Neural progenitor cell (in vitro differentiated cells): ENCODE results near the gene MSLN. TPM values are rescaled to one million over a fixed set of nuclear protein-coding genes. Genes with fewer than 3 reads are reported as not detected.

ENCODE experiments used
- DNase-seq: peaks from one replicate; pipeline ENCODE4 v3.0.0-alpha.2; 2016; ENCODE audit warnings: low spot score
- H2AFZ ChIP-seq: fragments of 200-600 bp; sonication (generic); replicated peaks from 2 replicates; pipeline ENCODE4 v1.6.1; 2016; ENCODE audit warnings: antibody characterized with exemption
- H3F3A ChIP-seq: fragments of 200-600 bp; sonication (generic); 2 replicates; pipeline ENCODE4 v1.6.1; 2016; ENCODE audit warnings: antibody characterized with exemption, low read depth
- H3K27ac ChIP-seq: fragments of 200-600 bp; sonication (generic); 2 replicates; pipeline ENCODE4 v1.5.1; 2016; ENCODE audit warnings: mild to moderate bottlenecking
- H3K27me3 ChIP-seq: fragments of 200-600 bp; sonication (generic); 2 replicates; pipeline ENCODE4 v1.6.1; 2016; ENCODE audit warnings: mild to moderate bottlenecking, moderate library complexity
- H3K36me3 ChIP-seq: fragments of 200-600 bp; sonication (generic); 2 replicates; pipeline ENCODE4 v1.5.1; 2016
- H3K4me1 ChIP-seq: fragments of 200-600 bp; sonication (generic); 2 replicates; pipeline ENCODE4 v1.6.1; 2016; ENCODE audit warnings: mixed run types
- H3K4me2 ChIP-seq: fragments of 200-600 bp; sonication (generic); 2 replicates; pipeline ENCODE4 v1.6.1; 2016
- H3K4me3 ChIP-seq: fragments of 200-600 bp; sonication (generic); 2 replicates; pipeline ENCODE4 v1.5.1; 2016
- H3K79me2 ChIP-seq: fragments of 200-600 bp; sonication (generic); 2 replicates; pipeline ENCODE4 v1.6.1; 2016; ENCODE audit warnings: low read depth
- H3K9ac ChIP-seq: fragments of 200-600 bp; sonication (generic); 2 replicates; pipeline ENCODE4 v1.6.1; 2016
- H3K9me3 ChIP-seq: fragments of 200-600 bp; sonication (generic); 2 replicates; pipeline ENCODE4 v1.5.1; 2016; ENCODE audit warnings: low read depth
- H4K20me1 ChIP-seq: fragments of 200-600 bp; sonication (generic); 2 replicates; pipeline ENCODE4 v1.6.1; 2016; ENCODE audit warnings: low read depth
- H3K27ac Mint-ChIP-seq: 3 replicates; pipeline ENCODE4 v1.8.0; 2021; ENCODE audit warnings: mixed read lengths
- H3K27me3 Mint-ChIP-seq: 2 replicates; pipeline ENCODE4 v1.8.0; 2022; ENCODE audit warnings: low read depth, mild to moderate bottlenecking, inconsistent platforms, moderate library complexity, mixed read lengths; ENCODE audit not compliant: insufficient read depth
- H3K36me3 Mint-ChIP-seq: 3 replicates; pipeline ENCODE4 v1.8.0; 2021; ENCODE audit warnings: mixed read lengths
- H3K4me1 Mint-ChIP-seq: 3 replicates; pipeline ENCODE4 v1.8.0; 2021; ENCODE audit warnings: mixed read lengths
- H3K4me3 Mint-ChIP-seq: 3 replicates; pipeline ENCODE4 v1.8.0; 2021; ENCODE audit warnings: mild to moderate bottlenecking, moderate library complexity, mixed read lengths
- H3K9me3 Mint-ChIP-seq: 3 replicates; pipeline ENCODE4 v1.8.0; 2020; ENCODE audit warnings: mixed read lengths
- CTCF ChIP-seq: fragments of 200-600 bp; sonication (generic); IDR thresholded peaks from 2 replicates; pipeline ENCODE4 v1.5.1; 2017; ENCODE audit warnings: antibody characterized with exemption, mild to moderate bottlenecking
- EZH2 ChIP-seq: fragments of 200-600 bp; sonication (generic); IDR thresholded peaks from 2 replicates; pipeline ENCODE4 v1.6.1; 2017; ENCODE audit warnings: antibody characterized with exemption, mild to moderate bottlenecking, moderate library complexity
- EZH2phosphoT487 ChIP-seq: fragments of 200-600 bp; sonication (generic); IDR thresholded peaks from 2 replicates; pipeline ENCODE4 v1.6.1; 2017; ENCODE audit warnings: antibody characterized with exemption
- total RNA-seq: library from RNA; depleted of rRNA; stranded (reverse); fragments of >200 nt; gene quantifications from 2 replicates; pipeline ENCODE4 v1.2.3, GENCODE V29; 2015; ENCODE audit warnings: low replicate concordance

MSLN gene
- total RNA-seq, 1 donor from 2014 or later, result 0.82 TPM

- TF ChIP-seq CTCF, result no peak
- TF ChIP-seq EZH2phosphoT487, result no peak
- TF ChIP-seq EZH2, result no peak
- Mint-ChIP-seq H3K9me3 (no peaks in the 10 kb centered on the region), H3K4me1 (peaks cover 3% of the 10 kb centered on the region), H3K36me3 (no peaks in the 10 kb centered on the region), H3K27me3 (peaks cover 7% of the 10 kb centered on the region), H3K27ac (no peak overlapping the region), H3K4me3 (no peak overlapping the region)
- no peaks in the 10 kb centered on the region for H3K9me3 ChIP-seq
- no peak overlapping the region for H3K9ac ChIP-seq
- peaks cover 38% of the 10 kb centered on the region for H3K27me3 ChIP-seq
- no peak overlapping the region for H3K4me2 ChIP-seq
- H3F3A ChIP-seq, result peaks cover 3% of the 10 kb centered on the region
- no peak overlapping the region for H3K4me3 ChIP-seq
- H4K20me1 ChIP-seq, result peaks cover 22% of the 10 kb centered on the region
- H3K36me3 ChIP-seq, result no peaks in the 10 kb centered on the region
- no peak for DNase-seq
- no peaks in the 10 kb centered on the region for H3K4me1 ChIP-seq
- no peak overlapping the region for H2AFZ ChIP-seq
- no peak overlapping the region for H3K27ac ChIP-seq
- peaks cover 8% of the 10 kb centered on the region for H3K79me2 ChIP-seq
Observed at GRCh38 chr16:782766-783403, 22.4 kb downstream of the MSLN start.

GRCh38 chr16:783404-784161 lies 23.0 kb downstream of the MSLN start:
- Mint-ChIP-seq H3K9me3 (no peaks in the 10 kb centered on the region), H3K36me3 (no peaks in the 10 kb centered on the region)

GRCh38 chr16:784431-784830 lies 23.9 kb downstream of the MSLN start:
- Histone ChIP-seq H3K27ac (no peak overlapping the region), H3K27me3 (peaks cover 26% of the 10 kb centered on the region), H3K9me3 (no peaks in the 10 kb centered on the region), H2AFZ (no peak overlapping the region), H3K4me2 (no peak overlapping the region), H3K9ac (no peak overlapping the region), H3K79me2 (peaks cover 19% of the 10 kb centered on the region), H3K4me3 (no peak overlapping the region), H3K36me3 (no peaks in the 10 kb centered on the region), H3K4me1 (peaks cover 5% of the 10 kb centered on the region), H4K20me1 (peaks cover 32% of the 10 kb centered on the region), H3F3A (peaks cover 3% of the 10 kb centered on the region)
- Mint-ChIP-seq H3K27ac (no peak overlapping the region), H3K36me3 (no peaks in the 10 kb centered on the region), H3K4me1 (peaks cover 3% of the 10 kb centered on the region), H3K9me3 (no peaks in the 10 kb centered on the region), H3K4me3 (no peak overlapping the region), H3K27me3 (peaks cover 7% of the 10 kb centered on the region)
- TF ChIP-seq EZH2phosphoT487 (no peak), CTCF (no peak), EZH2 (no peak)
- DNase-seq, result no peak

More at GRCh38 chr16:783404-784161, 23.0 kb downstream of the MSLN start:
- no peak overlapping the region for H3K9ac ChIP-seq
- peaks cover 3% of the 10 kb centered on the region for H3K4me1 Mint-ChIP-seq
- peaks cover 10% of the 10 kb centered on the region for H3K79me2 ChIP-seq
- H3K4me3 Mint-ChIP-seq, result no peak overlapping the region
- H3K36me3 ChIP-seq, result no peaks in the 10 kb centered on the region
- no peak overlapping the region for H3K27ac Mint-ChIP-seq
- peaks cover 31% of the 10 kb centered on the region for H3K27me3 ChIP-seq
- no peak overlapping the region for H3K4me3 ChIP-seq
- no peak overlapping the region for H3K27ac ChIP-seq
- H4K20me1 ChIP-seq, result peaks cover 24% of the 10 kb centered on the region
- no peak for DNase-seq
- no peaks in the 10 kb centered on the region for H3K4me1 ChIP-seq
- no peaks in the 10 kb centered on the region for H3K9me3 ChIP-seq
- H2AFZ ChIP-seq, result no peak overlapping the region
- peaks cover 3% of the 10 kb centered on the region for H3F3A ChIP-seq
- TF ChIP-seq CTCF (no peak), EZH2phosphoT487 (no peak), EZH2 (no peak)
- H3K4me2 ChIP-seq, result no peak overlapping the region
- H3K27me3 Mint-ChIP-seq, result peaks cover 7% of the 10 kb centered on the region
